Stimulated activated CD8-positive, alpha-beta memory T cell treated with anti-CD3 and anti-CD28 coated beads, Interleukin-4, amount 100 ng/mL, for 4 hours (primary cell): ENCODE results near the gene CHST6.
"Not testable (repeated sequence)": the region's sequence is repeated elsewhere in the genome, so short reads cannot be mapped to it uniquely, and the experiment has no call there.

Experiments
- DNase-seq, 2 donors: peaks; one replicate each; pipeline ENCODE4 v3.0.0-alpha.2; 2020; ENCODE audit warnings: low read depth in 2 of 2, low spot score in 1 of 2

The CHST6 gene

DNA sequence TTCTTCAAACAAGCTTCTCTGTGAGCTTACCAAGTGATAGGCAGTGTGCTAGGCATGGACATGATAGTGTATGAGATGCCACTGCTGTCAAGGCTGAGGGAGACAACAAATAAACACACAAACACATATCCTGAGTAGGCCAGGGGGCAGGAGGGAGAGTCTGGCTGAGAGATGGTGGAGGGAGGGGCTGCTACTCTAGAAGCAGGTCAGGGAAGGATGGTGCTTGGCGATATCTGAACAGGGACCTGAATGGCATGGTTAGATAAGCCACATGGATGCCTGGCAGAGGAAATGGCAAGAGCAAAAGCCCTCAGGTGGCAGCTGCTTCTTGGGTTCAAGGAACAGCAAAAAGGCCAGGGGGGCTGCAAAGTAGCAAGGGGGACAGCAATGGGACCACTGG is 8.6 kb upstream of the CHST6 start:
- no peak for DNase-seq

DNA sequence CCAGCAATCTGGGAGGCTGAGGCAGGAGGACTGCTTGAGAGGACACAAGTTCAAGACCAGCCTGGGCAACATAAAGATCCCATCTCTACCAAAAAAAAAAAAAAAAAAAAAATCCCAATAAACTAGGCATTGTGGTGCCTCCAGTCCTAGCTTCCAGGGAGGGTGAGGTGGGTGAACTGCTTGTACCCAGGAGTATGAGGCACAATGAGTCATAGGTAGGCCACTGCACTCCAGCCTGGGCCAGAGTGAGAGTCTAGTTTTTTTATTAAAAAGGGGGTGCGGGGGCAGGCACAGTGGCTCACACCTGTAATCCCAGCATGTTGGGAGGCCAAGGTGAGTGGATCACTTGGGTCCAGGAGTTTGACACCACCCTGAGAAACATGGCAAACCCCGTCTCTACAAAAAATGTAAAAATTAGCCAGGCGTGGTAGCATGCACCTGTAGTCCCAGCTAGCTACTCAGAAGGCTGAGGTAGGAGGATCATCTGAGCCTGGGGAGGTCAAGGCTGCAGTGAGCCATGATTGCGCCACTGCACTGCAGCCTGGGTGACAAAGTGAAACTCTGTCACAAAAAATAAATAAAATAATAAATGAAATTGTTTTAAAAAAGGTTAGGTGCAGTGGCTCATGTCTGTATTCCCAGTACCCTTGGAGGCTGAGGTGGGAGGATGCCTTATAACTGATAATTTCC is 7.8 kb upstream of the CHST6 start:
- no peak for DNase-seq

DNA sequence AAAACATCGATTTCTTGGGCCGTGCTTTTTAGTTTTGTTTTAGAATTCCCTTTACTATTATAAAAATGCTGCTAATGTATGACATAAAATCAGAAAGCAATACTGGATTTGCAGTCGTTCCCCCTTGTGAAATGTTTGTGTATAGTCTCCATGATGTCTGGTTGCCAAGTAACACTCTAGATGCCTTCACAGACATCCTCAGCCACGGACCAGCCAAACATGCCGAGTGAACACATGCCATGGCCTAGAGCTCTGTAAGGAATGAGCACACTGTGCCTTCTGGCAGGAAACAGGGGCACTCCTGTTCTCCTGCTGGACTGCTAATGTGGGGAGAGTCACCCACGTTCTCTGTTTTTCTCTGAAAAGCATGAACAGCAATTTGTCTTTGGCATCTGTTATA is 6.6 kb upstream of the CHST6 start:
- not testable (repeated sequence) for DNase-seq

DNA sequence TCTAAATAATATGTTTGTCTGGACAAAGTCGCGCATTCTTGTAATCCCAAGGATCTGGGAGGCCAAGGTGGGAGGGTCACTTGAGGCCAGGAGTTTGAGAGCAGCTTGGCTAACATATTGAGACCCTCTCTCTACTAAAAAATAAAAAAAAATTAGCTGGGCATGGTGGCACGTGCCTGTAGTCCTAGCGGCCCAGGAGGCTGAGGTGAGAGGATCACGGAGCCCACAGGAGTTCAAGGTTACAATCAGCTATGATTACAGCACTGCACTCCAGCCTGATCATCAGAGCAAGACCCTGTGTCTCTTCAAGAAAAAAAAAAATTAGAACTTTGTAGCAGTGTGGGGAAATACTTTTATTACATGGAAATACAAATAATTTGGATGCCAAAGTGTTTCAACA is 6.1 kb upstream of the CHST6 start:
- no peak for DNase-seq

DNA sequence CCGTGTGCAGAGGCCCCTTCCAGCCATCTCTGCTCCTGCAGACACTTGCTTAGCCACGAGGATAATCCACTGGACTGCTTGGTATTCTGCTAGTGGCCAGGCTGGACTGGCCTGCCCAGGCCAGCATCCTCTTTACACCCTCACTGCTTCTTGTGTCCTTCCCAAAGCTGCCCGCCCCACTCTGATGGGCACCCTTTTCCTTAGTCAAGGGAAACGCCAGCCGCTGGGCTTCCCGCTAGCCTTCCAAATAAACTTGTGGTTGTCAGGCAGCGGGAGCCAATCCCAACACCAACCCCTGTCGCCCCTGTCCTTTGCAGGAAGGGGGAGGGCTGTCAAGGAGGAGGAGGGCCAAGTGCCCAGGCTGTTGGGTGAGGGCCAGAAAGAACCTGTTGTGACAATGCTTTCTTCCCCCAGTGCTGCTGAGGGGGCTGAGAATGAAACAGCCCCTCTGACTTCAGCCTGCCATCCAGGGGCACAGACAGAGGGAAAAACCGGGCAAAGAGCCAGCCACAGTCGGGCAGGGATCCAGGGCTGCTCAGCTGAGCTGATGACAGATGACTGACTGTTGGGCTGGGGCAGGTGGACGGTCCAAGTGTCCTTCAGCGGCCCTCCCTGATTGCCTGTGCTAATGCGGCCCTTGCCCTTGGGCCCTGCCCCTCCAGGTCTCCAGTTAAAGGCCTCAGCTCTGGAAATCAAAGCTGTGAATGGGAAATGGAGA is 3.5 kb upstream of the CHST6 start:
- not testable (repeated sequence) for DNase-seq

DNA sequence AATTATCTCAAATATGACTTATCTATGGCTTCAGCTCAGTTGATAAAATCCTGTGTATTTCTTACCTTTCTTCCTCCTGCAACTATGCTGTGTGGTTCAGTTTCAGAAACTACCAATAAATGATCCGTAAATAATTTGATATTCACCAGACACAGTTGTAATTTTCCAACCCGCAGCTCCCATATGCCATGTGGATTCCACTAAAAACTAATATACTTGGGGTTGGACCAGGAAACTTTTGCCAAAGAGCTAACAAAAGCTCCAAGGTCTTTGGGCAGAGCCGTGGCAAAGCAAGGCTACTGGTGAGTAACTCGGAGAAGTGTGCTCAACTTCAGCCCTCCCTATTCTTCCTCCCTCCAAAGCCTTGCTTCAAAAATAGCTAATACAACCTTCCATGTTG is 2.3 kb upstream of the CHST6 start:
- DNase-seq: no peak

DNA sequence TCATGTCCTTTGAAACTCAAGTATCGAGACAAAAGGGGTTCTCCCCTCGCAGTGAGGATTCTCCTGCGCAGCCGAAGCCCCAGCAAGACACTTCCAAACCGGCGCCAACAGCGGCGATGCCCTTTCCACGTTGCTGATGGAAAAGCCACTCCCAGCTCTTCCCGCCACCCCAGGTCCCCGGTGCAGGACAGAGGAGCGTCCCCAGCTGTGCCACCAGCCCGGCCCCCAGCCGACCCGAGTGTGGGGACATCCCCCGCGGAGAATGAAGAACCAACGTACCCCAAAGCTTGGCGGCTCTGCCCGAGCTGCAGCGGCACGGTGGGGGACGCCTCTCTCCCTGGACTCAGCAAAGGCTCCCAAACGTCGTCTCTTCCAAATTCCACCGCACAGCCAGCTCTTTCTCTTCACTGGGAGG is 573 bp downstream of the CHST6 start:
- no peak for DNase-seq

DNA sequence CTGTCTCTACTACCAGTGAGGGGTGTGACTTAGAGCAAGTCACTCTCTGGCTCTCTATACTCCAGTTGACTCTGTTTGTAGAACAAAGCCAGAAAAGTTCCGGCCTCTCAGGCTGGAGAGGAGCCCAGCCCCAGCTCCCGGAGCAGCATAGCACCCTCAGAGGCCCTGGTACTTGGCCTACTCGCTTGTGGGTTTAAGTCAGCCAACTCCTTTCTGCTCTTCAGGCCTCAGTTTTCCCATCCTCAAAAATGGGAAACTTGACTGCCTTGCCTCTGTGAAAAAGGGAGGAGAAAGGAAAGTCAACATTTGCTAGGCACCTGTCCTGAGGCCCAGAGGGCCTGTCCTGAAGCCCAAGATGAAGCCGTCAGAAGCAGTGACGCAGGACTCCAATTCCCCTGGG is 1.1 kb downstream of the CHST6 start:
- no peak for DNase-seq

DNA sequence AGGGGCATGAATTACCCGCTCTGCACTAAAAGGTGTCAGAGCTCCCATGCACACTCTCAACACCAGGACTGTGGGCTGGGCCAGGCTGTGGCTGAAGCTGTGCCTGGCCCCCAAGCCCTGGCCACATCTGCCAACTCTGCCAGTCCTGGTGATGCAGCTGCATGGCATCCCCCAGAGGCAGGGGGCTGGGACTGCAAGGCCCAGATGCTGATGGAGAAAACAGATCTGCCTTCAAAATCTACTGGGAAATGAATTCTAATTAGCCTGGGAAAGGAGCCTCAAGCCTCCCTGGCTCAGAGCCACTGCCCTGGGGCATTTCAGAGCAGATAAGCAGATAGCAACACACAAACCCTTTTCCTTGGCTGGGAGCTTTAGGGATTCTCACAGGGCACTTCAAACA is 3.4 kb downstream of the CHST6 start:
- no peak for DNase-seq

DNA sequence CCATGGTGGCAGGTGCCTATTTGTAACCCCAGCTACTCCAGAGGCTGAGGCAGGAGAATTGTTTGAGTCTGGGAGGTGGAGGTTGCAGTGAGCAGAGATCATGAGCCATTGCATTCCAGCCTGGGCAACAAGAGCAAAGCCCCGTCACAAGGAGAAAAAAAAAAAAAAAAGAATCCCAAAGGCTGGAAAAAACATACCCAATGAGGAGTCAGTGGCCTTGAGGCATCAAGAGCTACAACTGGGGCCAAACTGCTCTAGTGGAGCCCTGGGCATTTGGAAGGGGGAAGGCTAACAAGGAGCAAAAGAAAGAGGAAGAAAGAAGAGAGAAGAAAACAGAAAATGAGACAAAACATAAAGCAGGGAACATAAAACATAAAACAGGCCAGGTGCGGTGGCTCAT is 6.9 kb downstream of the CHST6 start:
- no peak for DNase-seq

DNA sequence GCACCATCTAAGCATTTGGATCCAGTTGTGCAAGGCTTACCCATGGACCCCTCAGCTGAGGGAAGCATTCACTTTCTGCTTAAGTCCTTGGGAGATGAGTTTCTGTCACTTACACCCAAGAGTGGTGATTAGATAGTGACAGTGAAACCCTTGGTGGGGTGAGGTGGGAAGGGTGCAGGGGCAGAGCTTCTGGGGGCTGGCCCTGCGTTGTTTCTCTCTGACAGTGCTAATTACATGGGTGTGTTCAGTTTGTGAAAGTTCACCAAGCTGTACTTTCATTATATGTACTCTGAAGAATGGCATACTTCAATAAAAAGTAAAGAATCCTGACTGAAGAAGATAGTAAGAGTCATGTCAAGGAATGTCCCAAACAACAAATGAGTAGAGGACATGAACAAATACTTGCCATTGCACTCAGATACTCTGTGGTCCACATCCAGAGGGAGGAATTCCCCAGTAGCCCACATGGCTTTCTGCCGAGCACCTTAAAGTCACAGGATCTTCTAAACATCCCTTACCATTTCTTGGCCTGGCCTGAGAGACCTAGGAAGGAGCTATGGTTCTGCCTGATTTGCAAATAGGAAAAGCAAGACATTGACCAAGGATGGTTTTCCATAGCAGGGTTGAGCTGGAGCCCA is 8.4 kb downstream of the CHST6 start:
- DNase-seq: no peak

DNA sequence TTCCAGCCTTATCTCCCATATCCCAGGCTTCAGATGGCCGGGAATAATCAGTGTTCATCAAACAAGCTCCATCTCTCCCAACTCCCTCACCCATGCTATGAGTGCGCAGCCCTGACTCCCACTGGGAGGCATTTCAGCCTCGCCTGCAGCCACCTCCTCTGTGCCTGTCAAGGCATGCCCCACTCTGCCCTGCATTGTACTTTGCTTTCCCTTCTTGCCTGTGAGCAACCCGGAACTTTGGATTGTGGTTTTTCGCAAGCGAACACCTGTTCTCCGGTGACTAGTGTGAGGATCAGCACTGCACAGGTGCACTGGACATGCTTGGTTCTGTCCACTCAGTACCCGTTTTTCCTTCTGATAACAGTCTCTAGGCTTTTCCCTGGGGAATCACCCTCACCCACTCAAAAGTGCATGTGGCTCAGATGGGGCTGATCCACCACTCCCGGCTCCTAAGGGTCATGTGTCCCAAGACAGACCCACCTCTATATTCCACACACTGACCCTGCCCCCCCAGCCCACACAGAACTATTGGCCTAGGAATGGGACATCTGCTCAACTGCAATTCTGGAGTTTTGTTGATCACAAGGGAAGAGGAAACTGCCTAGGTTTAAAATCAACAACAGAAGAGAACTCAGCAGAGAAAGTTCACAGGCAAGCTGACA is 9.1 kb downstream of the CHST6 start:
- no peak for DNase-seq

DNA sequence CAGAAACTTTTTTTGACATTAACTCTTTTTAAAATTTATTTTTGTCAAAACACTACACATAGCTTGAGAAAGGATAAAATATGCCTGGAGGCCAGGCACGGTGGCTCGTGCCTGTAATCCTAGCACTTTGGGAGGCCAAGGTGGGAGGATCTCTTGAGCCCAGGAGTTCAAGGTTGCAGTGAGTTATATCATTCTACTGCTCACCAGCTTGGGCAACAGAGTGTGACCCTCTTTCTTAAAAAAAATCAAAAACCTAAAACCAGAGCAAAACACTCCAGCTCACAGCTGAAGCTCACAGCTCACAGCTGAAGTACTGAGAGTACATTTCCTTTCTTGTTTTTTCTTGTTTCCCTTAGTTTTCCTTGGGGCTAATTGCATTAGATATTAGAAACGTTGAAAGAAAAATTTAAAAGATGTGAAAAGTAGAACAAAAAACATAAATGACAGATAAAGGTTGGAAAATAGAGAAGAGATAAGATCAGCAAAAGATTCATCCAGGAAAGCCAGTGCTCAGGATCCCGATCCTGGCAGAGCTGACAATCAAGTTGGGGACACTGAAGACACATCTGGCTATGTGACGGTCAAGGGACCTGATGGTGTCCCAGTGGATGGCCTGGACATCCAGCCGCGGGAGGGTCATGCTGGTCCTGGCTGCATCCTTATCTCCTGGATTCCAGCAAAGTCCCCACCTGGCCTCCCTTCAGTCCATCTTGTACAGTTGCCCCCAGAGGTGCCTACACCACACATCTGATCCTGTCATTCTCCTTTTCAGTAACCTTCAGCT is 9.8 kb downstream of the CHST6 start:
- DNase-seq: no peak

DNA sequence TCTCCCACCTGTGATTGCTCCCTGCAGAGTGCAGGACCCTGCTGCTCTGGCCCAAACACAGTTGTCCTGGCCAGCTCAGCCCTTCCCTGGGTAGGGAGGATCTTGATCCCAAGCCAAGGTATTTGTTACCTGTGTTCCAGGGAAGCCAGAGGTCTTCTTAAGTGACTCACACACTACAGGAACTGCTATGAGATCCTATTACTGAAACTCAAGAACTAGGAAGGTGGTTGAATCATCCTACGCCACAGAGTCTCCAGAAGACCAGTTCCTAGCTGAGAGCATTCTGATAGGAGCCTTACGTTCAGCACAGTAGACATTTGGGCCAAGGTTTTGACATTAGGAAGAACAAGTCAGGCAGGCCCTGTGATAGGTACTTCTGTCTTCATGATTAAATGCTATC is 12.0 kb downstream of the CHST6 start:
- DNase-seq: no peak

DNA sequence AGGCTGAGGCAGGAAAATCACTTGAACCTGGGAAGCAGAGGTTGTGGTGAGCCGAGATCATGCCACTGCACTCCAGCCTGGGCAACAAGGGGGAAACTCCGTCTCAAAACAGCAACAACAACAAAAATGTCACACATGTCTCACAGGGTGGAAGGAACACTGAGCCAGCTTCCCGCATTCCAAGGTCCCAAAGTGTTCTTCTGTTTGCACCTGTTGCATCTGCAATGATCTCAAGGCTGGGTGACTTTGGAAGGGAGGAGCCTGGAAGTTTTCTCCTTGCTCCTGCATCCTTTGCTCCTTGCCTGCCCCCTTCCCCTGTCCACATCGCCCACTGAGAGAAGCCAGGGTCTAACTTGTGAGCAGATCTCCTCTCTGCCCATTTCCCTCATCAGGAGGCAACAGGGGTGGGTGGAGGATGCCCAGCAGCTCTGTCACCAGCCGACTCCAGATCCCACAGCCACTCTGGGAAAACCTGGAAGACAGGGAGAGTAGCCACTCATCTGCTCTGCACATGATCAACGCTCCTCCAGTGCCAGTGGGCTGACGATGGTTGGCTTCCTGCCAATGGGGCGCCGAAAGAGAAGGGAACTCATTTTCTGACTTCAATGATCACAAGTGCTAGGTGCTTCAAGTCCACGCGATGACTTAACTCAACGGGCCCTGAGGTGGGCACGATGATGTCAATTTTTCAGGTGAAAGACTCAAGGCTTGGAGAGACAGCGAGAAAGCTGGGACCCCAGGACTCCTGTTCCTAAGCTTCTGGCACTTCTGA is 12.6 kb downstream of the CHST6 start:
- no peak for DNase-seq

DNA sequence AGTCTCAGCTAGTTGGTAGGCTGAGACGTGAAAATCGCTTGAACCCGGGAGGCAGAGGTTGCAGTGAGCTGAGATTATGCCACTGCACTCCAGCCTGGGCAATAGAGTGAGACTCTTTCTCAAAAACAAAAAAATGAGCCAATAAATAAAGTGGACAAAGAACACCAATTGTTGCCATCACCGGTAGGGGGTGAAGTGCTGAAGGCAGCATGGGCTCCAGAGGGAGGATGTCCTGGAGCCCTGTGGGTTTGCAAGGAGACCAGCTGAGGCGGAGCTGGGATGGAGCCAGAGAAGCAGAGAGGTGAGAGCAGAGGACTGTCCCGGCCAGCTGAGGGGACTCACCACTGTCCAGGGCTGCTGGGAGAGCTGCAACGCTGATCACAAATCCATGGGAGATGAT is 13.8 kb downstream of the CHST6 start:
- DNase-seq: no peak

DNA sequence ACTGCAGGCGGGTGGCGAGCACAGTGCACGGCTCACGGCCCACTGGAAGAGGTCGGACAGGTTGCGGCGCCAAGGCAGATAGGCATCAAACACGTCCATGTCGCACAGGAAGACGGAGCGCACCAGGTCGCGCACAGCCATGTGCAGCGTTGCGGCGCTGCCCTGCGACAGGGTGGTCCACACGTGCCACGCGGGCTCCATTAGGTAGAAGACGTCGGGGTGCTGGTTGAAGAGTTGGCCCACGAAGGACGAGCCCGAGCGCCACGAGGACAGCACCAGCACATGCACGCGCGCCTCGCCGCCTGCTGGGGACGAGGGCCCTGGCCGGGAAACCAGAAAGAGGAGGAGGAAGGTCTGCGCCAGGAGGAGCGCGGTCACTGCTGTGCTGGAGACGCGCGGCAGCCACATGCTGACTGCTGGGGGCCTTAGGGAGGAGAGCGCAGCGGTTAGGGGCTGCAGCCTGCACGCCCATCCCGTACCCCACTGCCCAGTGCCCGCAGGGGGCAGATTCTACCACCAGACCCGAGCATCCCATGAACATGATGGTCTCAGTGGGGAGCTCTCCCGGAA is 15.7 kb downstream of the CHST6 start:
- no peak for DNase-seq

DNA sequence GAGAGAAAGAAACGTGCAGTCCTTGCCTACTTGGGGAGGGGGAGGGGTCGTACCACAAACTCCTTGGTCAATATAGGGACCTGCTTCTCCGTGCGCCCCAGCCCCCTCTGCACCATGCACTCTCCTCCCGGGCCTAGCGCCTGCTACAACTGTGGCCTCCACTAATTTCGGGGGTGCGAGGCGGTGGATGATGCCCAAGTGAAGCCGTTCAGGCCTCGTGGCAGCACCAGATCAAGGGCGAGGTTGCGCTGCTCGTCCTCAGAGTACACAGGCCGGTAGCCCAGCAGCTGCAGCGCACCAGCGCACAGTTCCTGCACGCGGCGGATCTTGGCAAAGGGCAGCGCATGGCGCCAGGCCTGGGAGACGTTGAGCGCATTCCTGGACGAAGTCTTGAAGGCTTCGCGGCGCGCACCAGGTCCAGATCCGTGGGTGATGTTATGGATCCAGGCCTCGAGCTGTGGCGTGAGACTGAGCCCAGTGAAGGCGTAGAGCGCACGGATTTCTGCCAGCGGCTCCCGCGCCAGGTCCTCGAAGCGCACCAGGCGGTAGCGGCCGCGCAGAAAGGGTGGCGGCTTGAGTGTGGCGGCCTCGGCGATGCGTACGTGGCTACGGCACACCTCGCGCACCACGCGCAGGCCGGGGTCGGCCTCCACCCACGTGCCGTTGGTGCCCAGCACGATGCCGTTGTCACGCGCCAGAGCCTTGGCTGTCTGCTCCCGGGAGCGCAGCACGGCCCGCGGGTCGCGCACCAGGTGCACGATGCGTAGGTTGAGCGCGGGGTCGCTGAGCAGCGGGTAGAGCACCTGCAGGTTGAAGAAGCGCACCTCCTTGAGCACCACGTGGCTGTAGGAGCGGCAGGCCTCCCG is 16.5 kb downstream of the CHST6 start:
- DNase-seq: no peak
